Endothelial cell of umbilical vein (primary cell): ENCODE results near the gene PRKCD. TPM values are rescaled to one million over a fixed set of nuclear protein-coding genes. Genes with fewer than 3 reads are reported as not detected.

Source experiments
- BruUV-seq: library from RNA; stranded (reverse); fragments of 400-500 nt; replicated peaks from 2 replicates; lab custom pipeline; 2021; lab: Mats Ljungman, UMichigan
- CTCF ChIA-PET: fragments of 300-600, 350-600 bp; sonication (Branson Sonifier 250); formaldehyde crosslinking; loops from one replicate; lab custom pipeline; 2021; ENCODE audit warnings: antibody characterized with exemption, inconsistent platforms; lab: Charles Lee
- POLR2A ChIA-PET: fragments of 300-600, 350-600 bp; sonication (Branson Sonifier 250); formaldehyde crosslinking; loops from one replicate; lab custom pipeline; 2021; ENCODE audit warnings: antibody characterized with exemption, inconsistent platforms; lab: Charles Lee
- DNase-seq: peaks from one replicate; pipeline ENCODE4 v3.0.0-alpha.2; 2011; ENCODE audit warnings: low read depth, low spot score
- FAIRE-seq: peaks from 2 replicates; lab custom pipeline; 2011; peaks lifted over from hg19 to GRCh38; lab: Jason Lieb, UNC
- H2AFZ ChIP-seq: 2 replicates; pipeline ENCODE4 v1.6.0; 2012; ENCODE audit warnings: low read depth, low read length, control low read depth, inconsistent platforms
- H3K27ac ChIP-seq: 2 replicates; pipeline ENCODE4 v1.5.1; 2011; ENCODE audit warnings: low read depth, mild to moderate bottlenecking, control low read depth, low read length, moderate library complexity; ENCODE audit not compliant: insufficient read depth
- H3K27me3 ChIP-seq, 2 experiments: 2 replicates each; pipeline versions ENCODE4 v1.6.0 to v1.6.1; 2011; ENCODE audit warnings: low read length in 2 of 2, mixed read lengths in 1 of 2; ENCODE audit not compliant: control insufficient read depth in 2 of 2, insufficient read depth in 2 of 2
- H3K36me3 ChIP-seq, 2 experiments: 2 replicates in 1 of 2; 3 replicates in 1 of 2; pipeline ENCODE4 v1.5.1; 2011; ENCODE audit warnings: low read length in 2 of 2, mild to moderate bottlenecking in 1 of 2, moderate library complexity in 1 of 2; ENCODE audit not compliant: control insufficient read depth in 2 of 2, insufficient read depth in 2 of 2; ENCODE audit errors: extremely low read depth in 1 of 2
- H3K4me1 ChIP-seq: 3 replicates; pipeline ENCODE4 v1.5.1; 2011; ENCODE audit warnings: mild to moderate bottlenecking, low read length; ENCODE audit not compliant: control insufficient read depth, insufficient read depth; ENCODE audit errors: extremely low read depth
- H3K4me2 ChIP-seq: 2 replicates; pipeline ENCODE4 v1.6.1; 2011; ENCODE audit warnings: low read length, control low read depth, mixed read lengths; ENCODE audit not compliant: insufficient read depth
- H3K4me3 ChIP-seq, 3 experiments: fragments of 200-600 bp in 1 of 3; sonication (generic), shearing (Covaris generic) in 1 of 3; replicated peaks in 1 of 3; 2 replicates each; pipeline ENCODE4 v1.5.1; 2011 to 2016; ENCODE audit warnings: control low read depth in 3 of 3, low read length in 3 of 3, mild to moderate bottlenecking in 2 of 3, inconsistent platforms in 1 of 3, low read depth in 1 of 3, moderate library complexity in 1 of 3; ENCODE audit not compliant: insufficient read depth in 1 of 3
- H3K79me2 ChIP-seq: 2 replicates; pipeline ENCODE4 v1.6.0; 2012; ENCODE audit warnings: low read length, inconsistent platforms; ENCODE audit not compliant: control insufficient read depth, insufficient read depth
- H3K9ac ChIP-seq: replicated peaks from 2 replicates; pipeline ENCODE3; 2011; ENCODE audit warnings: low read length, control low read depth; ENCODE audit not compliant: insufficient read depth; ENCODE audit errors: extremely low read depth
- H3K9me1 ChIP-seq: replicated peaks from 3 replicates; pipeline ENCODE4 v1.6.0; 2011; ENCODE audit warnings: mild to moderate bottlenecking, low read length; ENCODE audit not compliant: control insufficient read depth, insufficient read depth; ENCODE audit errors: extremely low read depth
- H3K9me3 ChIP-seq: replicated peaks from 2 replicates; pipeline ENCODE4 v1.5.1; 2012; ENCODE audit warnings: low read length, inconsistent platforms; ENCODE audit not compliant: control insufficient read depth, insufficient read depth
- H4K20me1 ChIP-seq: replicated peaks from 2 replicates; pipeline ENCODE3; 2011; ENCODE audit warnings: mild to moderate bottlenecking, low read length; ENCODE audit not compliant: control insufficient read depth, insufficient read depth; ENCODE audit errors: extremely low read depth
- FOS ChIP-seq: IDR thresholded peaks from 2 replicates; pipeline ENCODE4 v1.6.1; 2011; ENCODE audit warnings: mild to moderate bottlenecking, low read length, moderate library complexity, borderline replicate concordance; ENCODE audit not compliant: insufficient read depth
- GATA2 ChIP-seq: IDR thresholded peaks from 2 replicates; pipeline ENCODE4 v1.7.0; 2011; ENCODE audit warnings: low read depth, mild to moderate bottlenecking, moderate library complexity, mixed read lengths, low read length; ENCODE audit not compliant: insufficient read length, insufficient read depth
- JUN ChIP-seq: IDR thresholded peaks from 2 replicates; pipeline ENCODE4 v1.6.1; 2011; ENCODE audit warnings: borderline replicate concordance, low read depth; ENCODE audit not compliant: insufficient read length, insufficient read depth
- MYC ChIP-seq: IDR thresholded peaks from one replicate; pipeline ENCODE4 v1.6.1; 2011; ENCODE audit warnings: mild to moderate bottlenecking, low read depth, low read length
- POLR2A ChIP-seq: IDR thresholded peaks from 2 replicates; pipeline ENCODE4 v1.6.1; 2012; ENCODE audit warnings: low read depth, mild to moderate bottlenecking, control low read depth, low read length
- POLR2AphosphoS5 ChIP-seq: IDR thresholded peaks from 2 replicates; pipeline ENCODE4 v1.6.1; 2012; ENCODE audit warnings: low read depth, mild to moderate bottlenecking, control low read depth, low read length, moderate library complexity; ENCODE audit not compliant: insufficient read depth
- dilution Hi-C: fragments of 300-500 bp; cut with MboI; formaldehyde crosslinking; loops from one replicate; pipeline ENCODE4 v1.15.0; 2019; ENCODE audit warnings: low sequenced_read_pairs; ENCODE audit not compliant: extremely low pct_ligation_motif_present
- intact Hi-C: fragments of 100-400 bp; cut with micrococcal nuclease; formaldehyde crosslinking; loops from one replicate; pipeline ENCODE4 v1.10.0; 2022
- polyA plus RNA-seq, 4 experiments: library from polyadenylated mRNA; depleted of rRNA in 3 of 4; stranded (reverse) in 3 of 4; unstranded in 1 of 4; fragments of >200 nt; gene quantifications; 2 replicates each; pipeline versions ENCODE4 v1.2.1 to v1.2.3, GENCODE V29; 2011 to 2012; ENCODE audit warnings: missing spikeins in 1 of 4
- total RNA-seq: library from RNA; stranded (reverse); gene quantifications from 2 replicates; pipeline ENCODE4 v1.2.3, GENCODE V29; 2021
- TF ChIP-seq, protein P1 (sequence below), 2 donors: IDR thresholded peaks; 1 replicate in 1 of 2; 2 replicates in 1 of 2; pipeline ENCODE4 v1.5.1; 2011; ENCODE audit warnings: low read length in 2 of 2, mild to moderate bottlenecking in 2 of 2, moderate library complexity in 2 of 2, control low read depth in 1 of 2, inconsistent platforms in 1 of 2, low read depth in 1 of 2; ENCODE audit not compliant: insufficient read depth in 1 of 2; ENCODE audit errors: extremely low read depth in 1 of 2
- TF ChIP-seq, protein P2 (sequence below): IDR thresholded peaks from 2 replicates; pipeline ENCODE4 v1.6.1; 2011; ENCODE audit not compliant: insufficient read depth, insufficient read length

The PRKCD gene
- total and polyA plus RNA-seq, 2 donors (not counting 3 experiments of a cell fraction or from before 2014, with no cell fraction given) = 15.5 to 19.0 TPM

DNA sequence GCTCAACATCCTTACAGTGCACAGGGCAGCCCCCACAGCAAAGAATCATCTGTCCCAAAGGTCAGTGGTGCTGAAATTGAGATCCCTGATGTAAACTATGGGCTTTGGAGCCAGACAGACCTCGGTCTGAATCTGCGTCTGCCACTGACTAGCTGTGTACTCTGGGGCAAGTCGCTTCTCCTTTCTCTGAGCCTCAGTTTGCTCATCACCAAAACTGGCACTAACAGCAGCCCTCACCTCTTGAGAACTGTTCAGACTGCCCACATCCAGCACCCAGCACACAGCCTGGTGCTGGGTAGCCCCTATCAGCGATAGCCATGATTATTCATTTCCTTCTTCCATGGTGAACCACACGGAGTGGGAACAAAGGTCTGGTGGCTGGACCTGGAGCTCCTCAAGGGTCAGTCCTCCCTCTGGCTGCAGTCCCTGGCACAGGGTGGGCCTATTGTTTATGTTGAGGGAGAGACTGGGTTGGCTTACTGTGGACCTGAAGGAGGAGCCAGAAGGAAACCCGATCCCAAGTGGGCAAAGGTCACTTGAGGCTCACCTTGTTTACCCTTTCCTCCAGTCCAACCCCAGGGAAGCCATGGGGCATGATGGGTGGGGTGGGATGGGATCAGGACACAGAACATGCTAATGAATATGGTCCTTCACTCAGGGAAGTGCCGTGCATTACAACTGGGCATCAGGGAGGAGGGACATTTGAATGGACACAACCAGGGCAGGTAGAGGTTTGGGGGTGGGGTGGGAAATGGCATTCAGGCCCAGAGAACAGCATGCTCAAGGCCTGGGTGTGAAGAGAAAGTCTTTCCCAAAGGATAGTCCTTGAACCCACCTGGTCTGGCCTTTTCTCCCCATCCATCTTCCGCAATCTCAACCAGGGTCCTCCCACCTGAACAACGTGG is 1.6 kb upstream of the PRKCD start:
- FAIRE-seq (peak; percentile 79), DNase-seq (peak; percentile 72)
- Histone ChIP-seq H3K4me3 (no peak overlapping the region), H3K27me3 (peaks cover 0 to 2% of the 10 kb centered on the region in 2 experiments), H3K9me3 (no peaks in the 10 kb centered on the region), H2AFZ (no peak overlapping the region), H3K4me1 (peaks cover 21% of the 10 kb centered on the region), H4K20me1 (no peaks in the 10 kb centered on the region), H3K36me3 (no peaks in the 10 kb centered on the region), H3K27ac (no peak overlapping the region), H3K9ac (no peak overlapping the region), H3K4me2 (no peak overlapping the region), H3K79me2 (peaks cover 4% of the 10 kb centered on the region), H3K9me1 (no peaks in the 10 kb centered on the region)
- dilution Hi-C loops = no loop called here
- ChIA-PET CTCF (interaction anchor here (0.5 to 3.2 kb wide), 8 partner anchors 14 to 45 kb away, joined by 3 to 34 read pairs (median 6); no protein-coding TSS in a partner anchor), POLR2A (interaction anchor here (0.5 to 0.7 kb wide), 3 partner anchors 9 to 1697 kb away, joined by 4 to 8 read pairs (median 5); no protein-coding TSS in a partner anchor)
- BruUV-seq = no TSS peak
- intact Hi-C loops = loop anchor here (1.0 to 2.0 kb wide), 3 partner anchors 25 to 35 kb away; partner anchors contain the start of gene RFT1
- TF ChIP-seq JUN (no peak), FOS (no peak), POLR2A (no peak), MYC (no peak), GATA2 (no peak), POLR2AphosphoS5 (no peak)
- TF ChIP-seq, protein P1, sequence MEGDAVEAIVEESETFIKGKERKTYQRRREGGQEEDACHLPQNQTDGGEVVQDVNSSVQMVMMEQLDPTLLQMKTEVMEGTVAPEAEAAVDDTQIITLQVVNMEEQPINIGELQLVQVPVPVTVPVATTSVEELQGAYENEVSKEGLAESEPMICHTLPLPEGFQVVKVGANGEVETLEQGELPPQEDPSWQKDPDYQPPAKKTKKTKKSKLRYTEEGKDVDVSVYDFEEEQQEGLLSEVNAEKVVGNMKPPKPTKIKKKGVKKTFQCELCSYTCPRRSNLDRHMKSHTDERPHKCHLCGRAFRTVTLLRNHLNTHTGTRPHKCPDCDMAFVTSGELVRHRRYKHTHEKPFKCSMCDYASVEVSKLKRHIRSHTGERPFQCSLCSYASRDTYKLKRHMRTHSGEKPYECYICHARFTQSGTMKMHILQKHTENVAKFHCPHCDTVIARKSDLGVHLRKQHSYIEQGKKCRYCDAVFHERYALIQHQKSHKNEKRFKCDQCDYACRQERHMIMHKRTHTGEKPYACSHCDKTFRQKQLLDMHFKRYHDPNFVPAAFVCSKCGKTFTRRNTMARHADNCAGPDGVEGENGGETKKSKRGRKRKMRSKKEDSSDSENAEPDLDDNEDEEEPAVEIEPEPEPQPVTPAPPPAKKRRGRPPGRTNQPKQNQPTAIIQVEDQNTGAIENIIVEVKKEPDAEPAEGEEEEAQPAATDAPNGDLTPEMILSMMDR (IDR thresholded peaks at IDR 0.05; ENCODE audit: extremely low read depth in 1 of 2, insufficient read depth in 1 of 2, low read depth in 1 of 2, low read length in 2 of 2) = no peak
- TF ChIP-seq, protein P2, sequence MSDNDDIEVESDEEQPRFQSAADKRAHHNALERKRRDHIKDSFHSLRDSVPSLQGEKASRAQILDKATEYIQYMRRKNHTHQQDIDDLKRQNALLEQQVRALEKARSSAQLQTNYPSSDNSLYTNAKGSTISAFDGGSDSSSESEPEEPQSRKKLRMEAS = no peak
